ENCODE data around the gene LRBA.

LRBA gene

DNA sequence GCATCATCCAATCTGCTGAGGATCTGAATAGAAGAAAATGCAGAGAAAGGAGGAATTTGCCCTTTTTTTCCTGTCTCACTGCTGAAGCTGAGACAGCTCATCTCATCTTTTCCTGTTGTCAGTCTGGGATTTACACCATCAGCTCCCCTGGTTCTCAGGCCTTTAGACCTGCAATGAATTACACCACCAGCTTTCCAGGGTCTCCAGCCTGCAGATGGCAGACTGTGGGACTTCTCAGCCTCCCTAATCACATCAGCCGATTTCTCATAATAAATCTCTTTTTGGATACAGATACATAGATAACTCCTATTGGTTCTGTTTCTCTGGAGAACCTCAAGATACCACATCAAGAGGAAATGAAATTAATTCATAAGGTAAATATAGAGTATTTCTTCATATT lies 567.7 kb downstream of the LRBA start:
- no peak for DNase-seq (ENCODE audit: low read depth)
- no peak overlapping the region for H3K4me3 ChIP-seq (ENCODE audit: low read depth, low read length)
- TF ChIP-seq, protein P1, sequence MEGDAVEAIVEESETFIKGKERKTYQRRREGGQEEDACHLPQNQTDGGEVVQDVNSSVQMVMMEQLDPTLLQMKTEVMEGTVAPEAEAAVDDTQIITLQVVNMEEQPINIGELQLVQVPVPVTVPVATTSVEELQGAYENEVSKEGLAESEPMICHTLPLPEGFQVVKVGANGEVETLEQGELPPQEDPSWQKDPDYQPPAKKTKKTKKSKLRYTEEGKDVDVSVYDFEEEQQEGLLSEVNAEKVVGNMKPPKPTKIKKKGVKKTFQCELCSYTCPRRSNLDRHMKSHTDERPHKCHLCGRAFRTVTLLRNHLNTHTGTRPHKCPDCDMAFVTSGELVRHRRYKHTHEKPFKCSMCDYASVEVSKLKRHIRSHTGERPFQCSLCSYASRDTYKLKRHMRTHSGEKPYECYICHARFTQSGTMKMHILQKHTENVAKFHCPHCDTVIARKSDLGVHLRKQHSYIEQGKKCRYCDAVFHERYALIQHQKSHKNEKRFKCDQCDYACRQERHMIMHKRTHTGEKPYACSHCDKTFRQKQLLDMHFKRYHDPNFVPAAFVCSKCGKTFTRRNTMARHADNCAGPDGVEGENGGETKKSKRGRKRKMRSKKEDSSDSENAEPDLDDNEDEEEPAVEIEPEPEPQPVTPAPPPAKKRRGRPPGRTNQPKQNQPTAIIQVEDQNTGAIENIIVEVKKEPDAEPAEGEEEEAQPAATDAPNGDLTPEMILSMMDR (IDR thresholded peaks at IDR 0.05; ENCODE audit: insufficient read depth, low read depth, low read length, missing control alignments), result no peak

DNA sequence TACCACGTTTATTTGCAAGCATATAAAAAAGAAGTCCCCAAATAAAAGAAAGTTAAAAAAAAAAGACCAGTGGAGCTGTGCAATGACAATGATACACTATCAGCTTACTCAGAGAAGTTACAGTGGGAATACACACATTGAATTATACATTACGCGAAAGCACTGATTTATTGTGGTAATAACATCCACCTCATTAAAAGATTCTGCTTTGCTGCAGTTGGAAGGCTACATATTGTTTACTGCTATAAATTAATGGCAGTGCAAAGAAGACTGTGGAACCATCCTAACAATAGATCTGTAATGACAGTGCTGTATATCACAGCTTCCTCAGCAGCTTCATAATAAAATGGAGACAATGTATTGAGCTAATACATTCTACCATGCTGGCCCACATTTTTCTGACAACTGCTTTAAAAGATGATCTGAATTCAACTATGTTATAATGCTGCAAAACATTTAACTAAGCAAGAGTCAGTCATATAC lies 575.6 kb downstream of the LRBA start:
- no peak for DNase-seq (ENCODE audit: low read depth)
- H3K4me3 ChIP-seq (ENCODE audit: low read depth, low read length), result no peak overlapping the region
- TF ChIP-seq, protein P1 (IDR thresholded peaks at IDR 0.05; ENCODE audit: insufficient read depth, low read depth, low read length, missing control alignments), result no peak

DNA sequence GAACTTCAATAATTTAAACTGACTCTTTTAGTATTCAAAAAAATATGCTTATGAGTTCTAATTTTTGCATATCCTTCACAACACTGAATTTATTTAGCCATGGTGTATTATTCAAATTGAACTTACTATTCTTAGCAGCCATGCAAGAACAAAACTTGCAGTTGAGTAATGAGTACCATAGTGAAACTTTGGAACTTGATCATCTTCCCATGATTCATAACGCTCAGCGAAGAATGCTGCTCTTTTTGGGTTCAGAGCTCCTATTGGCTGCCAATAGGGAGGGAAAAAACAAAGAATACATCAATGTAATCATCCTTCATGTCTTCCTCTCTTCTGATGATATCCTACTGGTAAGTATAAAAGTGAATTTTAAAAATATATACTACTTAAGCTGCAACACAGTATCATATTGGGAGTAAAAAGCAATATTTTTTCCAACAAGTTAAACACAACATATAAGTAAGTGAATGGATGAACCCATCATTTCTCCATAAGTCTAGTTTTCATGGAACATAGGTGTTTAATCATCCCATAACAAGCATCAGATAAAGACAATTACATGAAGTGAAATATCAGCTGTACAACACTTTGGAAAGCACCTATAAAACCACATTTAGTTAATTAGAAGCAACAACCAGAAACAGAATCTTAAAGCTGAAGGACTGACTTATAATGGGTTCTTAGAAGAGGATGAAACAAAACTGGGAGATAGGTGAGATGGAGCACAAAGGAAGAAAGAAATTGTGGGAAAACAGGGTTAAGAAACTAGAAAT lies 578.3 kb downstream of the LRBA start:
- no peak overlapping the region for H3K4me3 ChIP-seq (ENCODE audit: low read depth, low read length)
- no peak for DNase-seq (ENCODE audit: low read depth)
- TF ChIP-seq, protein P1 (IDR thresholded peaks at IDR 0.05; ENCODE audit: insufficient read depth, low read depth, low read length, missing control alignments), result no peak

DNA sequence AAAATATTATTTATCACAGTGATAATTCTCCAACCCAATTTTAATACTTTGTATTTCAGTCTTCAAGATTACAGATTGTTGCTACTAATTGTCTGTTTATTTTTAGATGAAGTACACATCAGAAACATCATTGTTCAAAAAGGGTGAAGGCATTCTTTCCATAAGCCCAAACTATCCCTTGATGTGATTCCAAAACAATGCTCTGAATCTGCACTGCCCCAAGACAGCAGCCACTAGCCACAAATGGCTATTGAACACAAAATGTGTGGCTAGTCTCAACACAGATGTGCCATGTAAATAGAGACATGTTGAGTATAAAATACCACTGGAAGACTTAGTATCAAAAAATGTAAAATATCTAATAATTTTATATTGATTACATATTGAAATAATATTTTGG lies 583.9 kb downstream of the LRBA start:
- DNase-seq (ENCODE audit: low read depth), result no peak
- H3K4me3 ChIP-seq (ENCODE audit: low read depth, low read length), result no peak overlapping the region
- TF ChIP-seq, protein P1 (IDR thresholded peaks at IDR 0.05; ENCODE audit: insufficient read depth, low read depth, low read length, missing control alignments), result no peak

DNA sequence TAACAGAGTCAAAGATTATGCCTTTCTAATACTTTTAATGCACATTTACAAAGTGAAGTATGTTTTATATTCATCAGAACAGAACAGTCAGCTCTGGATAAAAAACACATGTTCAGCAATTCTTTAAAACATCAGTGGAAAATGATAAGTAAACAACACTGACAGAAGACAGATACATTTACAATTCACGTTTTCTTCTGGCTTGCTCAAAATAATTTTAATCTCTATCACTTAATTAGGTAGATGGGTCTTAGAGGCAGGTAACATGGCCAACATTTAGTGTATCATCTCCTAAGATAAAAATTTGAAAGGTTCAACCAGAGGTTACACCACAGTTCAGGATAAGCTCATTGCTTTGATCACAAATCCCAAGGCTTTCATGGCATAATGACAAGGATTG lies 589.9 kb downstream of the LRBA start:
- TF ChIP-seq, protein P1 (IDR thresholded peaks at IDR 0.05; ENCODE audit: insufficient read depth, low read depth, low read length, missing control alignments), result no peak
- H3K4me3 ChIP-seq (ENCODE audit: low read depth, low read length), result no peak overlapping the region
- no peak for DNase-seq (ENCODE audit: low read depth)

DNA sequence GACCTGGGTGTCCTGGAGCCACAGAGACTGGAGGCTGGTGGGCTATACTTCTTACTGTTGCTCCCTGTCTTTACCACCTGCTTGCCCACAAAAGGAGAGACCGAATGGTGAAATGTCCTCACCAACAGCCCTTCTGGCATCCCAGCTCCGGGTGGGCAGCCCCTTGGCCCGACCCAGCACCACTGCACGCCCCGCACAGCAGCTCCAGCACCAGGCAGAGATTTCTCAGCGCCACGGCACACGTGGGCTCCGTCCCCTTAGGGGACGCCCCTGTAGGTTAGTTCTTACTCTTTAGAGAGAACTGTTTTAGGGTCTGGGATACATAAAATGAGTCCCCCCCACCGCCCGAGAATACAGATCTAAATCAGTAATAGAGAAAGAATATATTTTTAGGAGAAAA lies 591.6 kb downstream of the LRBA start:
- no peak overlapping the region for H3K4me3 ChIP-seq (ENCODE audit: low read depth, low read length)
- TF ChIP-seq, protein P1 (IDR thresholded peaks at IDR 0.05; ENCODE audit: insufficient read depth, low read depth, low read length, missing control alignments), result no peak
- no peak for DNase-seq (ENCODE audit: low read depth)

DNA sequence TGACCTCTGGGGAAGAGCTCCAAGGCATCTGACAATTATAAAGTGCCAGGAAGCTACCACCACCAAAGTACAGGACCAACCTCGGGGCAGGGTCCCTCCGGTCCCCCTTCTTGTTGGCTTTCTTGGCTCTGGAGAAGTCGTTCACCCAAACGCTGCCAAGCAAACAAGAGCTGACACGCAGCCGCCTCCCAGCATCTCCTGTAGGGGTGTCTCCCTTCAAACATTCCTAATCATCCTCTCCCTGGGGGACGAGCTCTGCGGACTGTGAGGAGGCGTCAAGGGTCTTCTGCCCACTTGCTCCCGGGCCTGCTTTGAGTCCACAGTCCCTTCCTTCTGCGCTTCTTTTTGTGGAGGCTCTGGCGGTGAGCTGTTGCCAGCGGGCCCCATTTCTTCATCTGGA lies 592.0 kb downstream of the LRBA start:
- no peak for DNase-seq (ENCODE audit: low read depth)
- TF ChIP-seq, protein P1 (IDR thresholded peaks at IDR 0.05; ENCODE audit: insufficient read depth, low read depth, low read length, missing control alignments), result no peak
- no peak overlapping the region for H3K4me3 ChIP-seq (ENCODE audit: low read depth, low read length)

Data from GM12865 (cell line).